ENCODE data around the gene PTMA.
"Not testable (repeated sequence)": the region's sequence is repeated elsewhere in the genome, so short reads cannot be mapped to it uniquely, and the experiment has no call there.

PTMA gene

DNA sequence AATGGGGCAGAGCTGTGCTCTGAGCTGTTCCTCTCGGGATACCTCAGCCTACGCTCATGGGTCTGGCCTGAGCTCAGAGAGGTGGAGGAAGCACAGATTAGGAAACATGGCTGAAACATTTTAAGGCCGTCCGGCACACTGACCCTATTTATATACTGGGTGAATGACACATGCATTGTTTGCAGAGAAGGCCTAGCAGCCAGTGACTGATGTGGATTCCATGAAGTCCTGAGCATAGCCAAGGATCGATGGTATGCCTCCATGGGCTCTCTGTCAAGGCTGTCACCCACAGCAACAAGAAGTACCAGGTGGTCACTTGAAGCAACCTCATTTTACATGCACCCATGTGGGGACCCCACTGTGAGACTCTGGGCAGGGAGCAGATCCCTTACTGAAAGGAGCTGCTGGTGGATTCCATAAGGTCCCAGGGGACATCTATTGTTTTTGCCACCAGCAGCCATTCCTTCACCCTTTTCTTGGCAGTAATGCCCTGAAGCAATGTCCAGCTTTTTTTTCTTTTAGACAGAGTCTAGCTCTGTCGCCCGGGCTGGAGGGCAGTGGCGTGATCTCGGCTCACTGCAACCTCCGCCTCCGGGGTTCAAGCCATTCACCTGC, 8.4 kb downstream of the PTMA start:
- DNase-seq (ENCODE audit: low spot score) = no peak

DNA sequence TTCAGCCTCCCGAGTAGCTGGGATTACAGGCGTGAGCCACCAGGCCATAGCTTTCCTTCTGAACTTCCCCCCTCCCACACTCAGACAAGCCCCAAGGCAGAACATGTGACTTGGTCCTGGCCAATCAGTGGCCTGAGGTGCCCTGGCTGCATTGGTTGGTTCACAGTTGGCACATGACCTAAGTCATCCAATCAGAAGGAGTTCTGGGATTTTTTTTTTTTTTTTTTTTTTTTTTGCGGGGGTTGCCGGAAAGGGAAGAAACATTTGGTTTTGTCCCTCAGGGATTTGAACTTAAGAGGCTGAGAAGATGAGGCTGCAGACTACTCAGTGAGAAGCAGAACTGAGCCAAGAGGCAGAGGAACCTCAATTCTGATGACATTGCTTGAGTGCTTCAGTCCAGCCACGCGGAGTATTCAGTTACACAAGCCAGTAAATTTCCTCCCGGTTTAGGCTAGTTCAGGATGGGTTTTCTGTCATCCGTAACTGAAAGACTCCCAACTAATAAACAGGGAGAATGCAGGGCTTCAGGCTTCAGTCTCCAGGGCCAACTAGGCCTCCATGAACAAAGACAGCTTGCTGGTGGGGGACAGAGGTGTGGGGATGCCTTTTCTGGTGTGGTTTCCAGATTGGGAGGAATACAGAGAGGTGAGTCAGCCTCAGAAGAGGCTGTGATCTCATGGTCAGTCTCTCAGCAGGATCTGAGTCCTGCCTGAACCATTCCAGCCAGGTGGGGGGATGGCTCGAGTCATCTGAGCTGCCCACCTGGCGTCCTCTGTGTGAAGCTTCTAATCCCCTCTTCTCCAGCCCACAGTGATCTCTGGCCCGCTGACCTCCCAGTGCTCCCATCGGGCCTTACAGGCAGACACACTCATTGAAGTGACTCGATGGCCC, 9.2 kb downstream of the PTMA start:
- DNase-seq (ENCODE audit: low spot score) = no peak

DNA sequence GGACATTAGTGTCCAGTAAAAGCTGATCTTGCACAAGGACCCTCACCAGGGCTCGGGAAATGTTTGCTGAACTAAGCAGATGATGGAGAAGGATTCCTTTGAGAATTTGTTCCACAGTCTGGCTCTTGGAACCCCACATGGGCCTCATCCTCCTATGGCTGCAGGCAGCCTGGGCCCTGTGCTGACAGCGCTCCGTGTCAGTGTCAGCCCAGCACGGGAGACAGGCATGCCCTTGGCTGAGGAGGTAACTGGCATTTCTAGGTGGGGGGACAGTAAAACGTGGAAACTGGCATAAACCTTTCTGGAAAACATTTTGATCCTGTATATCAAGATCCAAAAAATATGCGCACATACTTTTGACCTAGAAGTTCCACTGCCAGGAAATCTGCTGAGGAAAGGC, 10.5 kb downstream of the PTMA start:
- no peak for DNase-seq (ENCODE audit: low spot score)

DNA sequence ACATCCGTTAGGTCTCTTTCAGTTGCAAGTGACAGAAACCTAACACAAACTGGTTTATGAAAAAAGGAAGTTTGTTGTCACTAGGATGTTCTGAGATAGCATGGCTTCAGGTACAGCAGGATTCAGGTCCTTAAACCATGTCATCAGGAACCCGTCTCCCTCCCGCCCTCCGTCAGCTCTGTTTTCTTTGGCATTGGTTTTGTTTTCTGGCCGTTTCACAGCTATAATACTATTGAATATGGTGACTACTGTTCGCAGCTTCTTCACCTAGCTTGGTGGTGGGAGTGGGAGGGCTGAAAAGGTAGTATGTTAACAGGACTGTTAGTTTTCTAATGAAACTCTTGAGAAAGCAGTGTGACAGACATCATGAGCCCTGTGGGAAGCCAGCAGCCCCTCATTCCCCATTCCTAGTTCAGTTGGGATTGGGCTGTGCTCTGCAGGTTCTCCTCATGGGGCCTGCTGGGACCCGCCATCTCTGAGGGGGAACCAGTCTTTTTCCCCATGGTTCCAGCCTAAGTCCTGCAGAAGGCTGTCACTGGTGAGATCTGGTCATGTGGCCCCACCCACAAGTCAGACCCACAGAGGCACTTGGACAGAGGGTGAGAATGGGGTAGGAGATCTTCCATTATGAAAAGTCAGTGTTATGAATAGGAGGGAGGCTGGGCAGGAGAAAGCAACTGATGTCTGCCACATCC, 12.1 kb downstream of the PTMA start:
- no peak for DNase-seq (ENCODE audit: low spot score)

DNA sequence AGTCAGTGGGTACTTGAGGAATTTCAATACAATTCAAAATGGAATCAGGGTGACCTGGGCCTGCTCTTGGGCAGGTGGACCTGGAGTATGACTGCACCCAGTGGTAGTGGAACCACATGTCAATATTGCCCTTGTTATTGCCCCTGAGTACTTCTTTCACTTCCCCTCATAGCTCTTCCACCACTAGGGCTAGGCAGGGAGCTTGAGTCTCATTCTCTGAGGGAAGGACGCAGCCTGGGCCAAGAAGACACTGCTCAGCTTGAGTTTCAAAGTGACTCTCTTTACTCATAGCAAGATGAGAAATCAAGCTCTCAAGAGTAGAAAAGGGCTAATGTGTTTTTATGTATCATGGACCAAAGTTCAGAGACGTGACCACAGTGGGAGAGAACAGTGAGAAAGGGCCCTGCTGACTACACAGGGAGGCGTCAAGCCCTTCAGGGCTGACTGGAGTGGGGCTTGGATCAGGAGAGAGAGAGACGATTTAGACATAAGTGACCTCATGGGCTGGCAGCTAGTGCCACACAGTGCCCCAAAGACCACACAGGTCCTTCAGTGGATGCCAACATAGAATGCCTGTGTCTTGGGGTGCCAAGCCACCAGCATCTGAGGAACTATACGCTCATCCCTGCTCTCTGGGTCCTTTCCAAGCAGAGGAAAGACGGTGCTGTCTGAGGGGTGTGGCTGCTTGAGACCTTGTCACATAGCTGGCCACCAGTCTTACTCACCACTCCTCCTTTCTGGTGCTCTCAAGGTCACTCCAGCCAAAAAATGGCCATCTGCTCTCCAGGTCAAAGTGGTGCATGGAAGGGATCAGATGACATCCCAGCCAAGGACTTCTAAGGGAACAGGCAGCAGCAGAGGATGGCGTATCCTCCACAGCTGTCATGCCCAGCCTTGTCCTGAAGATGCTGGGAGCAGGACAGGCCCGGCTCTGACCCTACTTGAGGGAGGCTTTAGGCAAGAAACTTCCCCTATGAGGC, 13.0 kb downstream of the PTMA start:
- DNase-seq (ENCODE audit: low spot score) = no peak

DNA sequence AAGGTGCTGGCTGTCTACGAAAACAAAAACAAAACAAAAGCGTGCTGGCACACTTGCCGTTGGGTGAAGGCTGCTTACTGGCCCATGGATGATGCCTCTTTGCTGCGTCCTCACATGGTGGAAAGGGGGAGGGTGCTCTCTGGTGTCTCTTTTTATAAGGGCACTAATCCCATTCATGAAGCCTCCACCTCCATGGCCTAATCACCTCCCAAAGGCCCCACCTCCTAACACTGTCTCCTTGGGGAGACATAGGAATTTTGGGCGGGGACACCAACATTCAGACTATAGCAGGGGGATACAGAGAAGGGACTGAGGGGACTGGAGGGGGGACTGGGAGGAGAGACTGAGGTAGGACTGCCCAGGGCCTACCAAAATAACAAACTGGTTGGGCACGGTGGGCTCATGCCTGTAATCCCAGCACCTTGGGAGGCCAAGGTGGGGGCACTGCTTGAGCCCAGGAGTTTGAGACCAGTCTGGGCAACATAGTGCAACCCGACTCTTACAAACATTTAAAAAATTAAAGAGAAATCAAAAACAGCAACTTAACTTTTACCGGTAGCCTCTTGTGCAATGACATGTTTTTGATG, 14.5 kb downstream of the PTMA start:
- DNase-seq (ENCODE audit: low spot score) = no peak

DNA sequence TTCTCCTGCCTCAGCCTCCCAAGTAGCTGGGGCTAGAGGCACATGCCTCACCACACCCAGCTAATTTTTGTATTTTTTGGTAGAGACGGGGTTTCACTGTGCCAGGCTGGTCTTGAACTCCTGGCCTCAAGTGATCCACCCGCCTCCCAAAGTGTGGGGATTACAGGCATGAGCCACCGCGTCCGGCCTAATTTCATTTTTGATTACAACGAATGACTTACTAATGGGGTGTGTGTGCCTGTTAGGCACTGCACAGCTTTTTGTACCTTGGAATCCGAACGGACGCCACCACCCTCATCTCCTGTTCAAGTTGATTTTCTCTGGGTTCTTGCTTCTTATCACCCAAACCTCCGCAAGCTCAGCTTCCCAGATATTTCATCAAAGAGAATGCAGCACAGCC, 17.2 kb downstream of the PTMA start:
- DNase-seq (ENCODE audit: low spot score) = no peak

DNA sequence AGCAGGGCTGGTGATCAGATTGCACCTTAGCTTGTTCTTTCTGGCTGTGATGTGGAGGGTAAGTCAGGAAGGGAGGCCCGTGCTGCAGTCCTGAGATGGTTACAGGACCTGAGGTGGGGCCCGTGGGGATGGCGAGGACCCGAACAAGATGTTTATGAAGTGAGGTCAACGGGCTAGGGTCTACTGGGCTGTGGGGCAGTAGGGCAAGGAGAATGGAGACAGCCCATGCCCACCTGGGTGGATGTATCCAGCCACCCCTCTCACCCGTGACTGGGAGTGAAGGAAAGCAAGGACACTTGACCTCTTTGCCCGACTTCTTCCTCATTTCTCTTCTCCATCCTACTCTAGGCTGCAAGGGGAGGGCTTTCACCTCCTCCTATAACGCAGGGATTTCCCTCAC, 18.0 kb downstream of the PTMA start:
- DNase-seq (ENCODE audit: low spot score) = no peak

DNA sequence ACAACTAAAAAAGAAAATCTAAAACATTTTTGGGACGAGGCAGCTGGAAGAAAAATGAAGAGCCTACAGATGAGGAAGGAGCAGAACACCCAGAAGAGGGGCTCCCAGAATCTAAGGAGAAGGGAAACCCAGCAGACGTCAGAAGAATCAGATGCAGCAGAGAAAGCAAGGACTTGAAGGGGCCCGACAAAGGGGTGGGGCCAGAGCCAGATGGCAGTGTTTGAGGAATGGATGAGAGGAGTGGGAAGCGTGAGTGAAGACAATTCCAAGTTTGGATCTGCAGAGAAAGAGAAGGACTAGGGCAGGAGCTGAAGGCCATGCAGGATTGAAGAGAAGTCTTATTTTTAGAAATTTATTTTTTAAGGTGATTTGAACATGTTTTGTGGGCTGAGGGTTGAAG, 19.3 kb downstream of the PTMA start:
- DNase-seq (ENCODE audit: low spot score) = no peak

DNA sequence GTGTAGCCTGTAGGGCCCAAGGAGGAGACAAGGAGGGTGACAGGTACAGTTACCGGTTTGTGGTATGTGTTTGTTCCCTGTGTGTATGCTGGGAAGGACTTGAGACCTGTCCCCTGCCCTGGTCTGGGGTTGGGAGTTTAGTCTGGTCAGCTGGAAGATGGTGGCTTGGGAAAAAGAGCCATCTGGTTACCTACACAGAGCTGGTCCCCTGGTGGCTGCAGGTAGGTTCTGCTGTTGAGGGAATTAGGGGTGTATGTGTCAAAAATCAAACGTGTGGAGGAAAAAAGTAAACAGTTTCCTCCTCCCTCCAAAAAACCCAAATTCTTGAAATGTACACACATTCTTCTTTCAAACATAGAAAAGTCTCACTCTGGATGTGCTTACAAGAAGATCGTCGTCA, 24.3 kb downstream of the PTMA start:
- no peak for DNase-seq (ENCODE audit: low spot score)

DNA sequence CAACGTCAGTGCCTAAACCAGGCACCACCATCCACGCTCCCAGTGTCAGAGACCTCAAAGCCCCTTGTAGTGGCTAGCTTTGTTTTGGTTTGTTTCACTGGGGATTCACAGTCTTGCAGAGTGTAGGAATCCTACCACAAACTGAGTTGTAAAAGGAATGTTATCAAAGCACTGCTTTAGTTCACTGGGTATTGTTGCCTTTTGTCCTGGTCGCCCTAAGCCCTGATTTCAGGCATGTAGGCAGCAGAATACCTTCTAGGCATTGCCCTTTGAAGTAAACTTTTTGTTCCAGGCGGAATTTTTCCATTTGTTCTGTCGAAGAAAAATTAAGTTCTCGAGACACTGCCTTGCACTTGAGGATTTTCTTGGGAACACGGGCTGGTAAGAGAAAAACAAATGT, 29.4 kb downstream of the PTMA start:
- no peak for DNase-seq (ENCODE audit: low spot score)

DNA sequence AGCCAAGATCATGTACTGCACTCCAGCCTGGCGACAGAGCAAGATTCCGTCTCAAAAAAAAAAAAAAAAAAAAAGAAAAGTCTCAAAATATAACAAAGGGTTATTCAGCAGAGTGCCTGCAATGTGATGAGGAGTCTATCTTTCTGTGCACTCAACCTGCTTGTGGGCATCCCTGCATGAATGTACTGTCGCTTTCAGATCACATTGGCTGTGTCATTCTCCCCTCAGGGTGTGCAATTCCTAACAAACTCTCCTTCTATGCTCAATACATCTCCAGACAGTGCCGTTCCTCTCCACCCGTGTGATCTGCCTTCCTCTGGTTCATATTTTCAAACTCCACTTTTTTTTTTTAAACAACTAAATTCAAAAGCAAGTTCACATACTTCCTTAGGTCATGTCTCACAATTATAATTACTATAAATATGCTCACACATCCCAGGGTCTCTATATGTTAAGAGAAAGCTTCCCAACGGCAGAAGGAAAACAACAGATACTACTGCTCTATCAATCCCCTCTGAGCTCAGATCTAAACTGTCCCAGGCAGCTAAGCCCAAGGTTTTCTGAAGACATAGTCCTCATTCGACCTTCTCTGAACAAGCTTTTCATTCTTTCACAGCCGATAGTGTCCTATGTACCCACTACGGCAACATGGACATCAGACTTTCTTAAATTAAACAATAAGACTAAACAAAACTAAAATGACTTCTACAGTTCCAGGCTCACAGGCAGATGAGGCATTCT, 35.2 kb downstream of the PTMA start:
- DNase-seq (ENCODE audit: low spot score) = no peak

DNA sequence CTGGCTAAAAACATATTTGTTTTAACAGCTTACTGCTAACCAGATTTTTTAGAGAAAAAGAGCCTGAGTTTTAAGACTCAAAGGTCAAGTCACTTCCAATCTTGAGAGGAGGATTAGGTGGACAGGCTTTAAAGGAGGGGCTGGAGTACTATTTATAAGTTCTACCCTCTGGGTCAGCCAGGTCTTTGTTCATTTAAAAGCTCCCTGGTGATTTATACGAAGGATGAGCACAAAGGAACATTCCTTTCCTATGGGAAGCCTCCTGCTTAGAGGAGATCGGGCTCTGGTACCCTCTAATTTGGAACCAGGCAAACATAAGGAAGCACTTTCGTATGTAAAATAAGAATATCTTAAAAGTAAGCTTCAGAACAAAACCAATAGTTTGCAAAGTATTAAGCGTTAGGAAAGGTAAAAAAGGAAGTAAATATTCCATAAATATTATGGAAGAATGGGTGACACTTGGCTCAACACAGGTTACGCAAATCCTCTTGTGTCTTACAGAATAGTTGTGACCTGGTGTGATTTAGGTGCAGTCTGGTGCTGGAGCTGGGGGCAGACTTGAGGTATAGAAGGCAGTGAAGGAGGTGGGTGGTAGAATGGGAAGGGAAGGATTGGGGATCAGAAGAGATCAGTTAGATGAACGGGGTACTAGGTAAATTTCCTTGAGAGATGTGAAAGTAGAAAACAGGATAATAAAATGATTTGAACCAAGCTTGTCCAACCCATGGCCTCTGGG, 37.1 kb downstream of the PTMA start:
- DNase-seq (ENCODE audit: low spot score) = no peak

DNA sequence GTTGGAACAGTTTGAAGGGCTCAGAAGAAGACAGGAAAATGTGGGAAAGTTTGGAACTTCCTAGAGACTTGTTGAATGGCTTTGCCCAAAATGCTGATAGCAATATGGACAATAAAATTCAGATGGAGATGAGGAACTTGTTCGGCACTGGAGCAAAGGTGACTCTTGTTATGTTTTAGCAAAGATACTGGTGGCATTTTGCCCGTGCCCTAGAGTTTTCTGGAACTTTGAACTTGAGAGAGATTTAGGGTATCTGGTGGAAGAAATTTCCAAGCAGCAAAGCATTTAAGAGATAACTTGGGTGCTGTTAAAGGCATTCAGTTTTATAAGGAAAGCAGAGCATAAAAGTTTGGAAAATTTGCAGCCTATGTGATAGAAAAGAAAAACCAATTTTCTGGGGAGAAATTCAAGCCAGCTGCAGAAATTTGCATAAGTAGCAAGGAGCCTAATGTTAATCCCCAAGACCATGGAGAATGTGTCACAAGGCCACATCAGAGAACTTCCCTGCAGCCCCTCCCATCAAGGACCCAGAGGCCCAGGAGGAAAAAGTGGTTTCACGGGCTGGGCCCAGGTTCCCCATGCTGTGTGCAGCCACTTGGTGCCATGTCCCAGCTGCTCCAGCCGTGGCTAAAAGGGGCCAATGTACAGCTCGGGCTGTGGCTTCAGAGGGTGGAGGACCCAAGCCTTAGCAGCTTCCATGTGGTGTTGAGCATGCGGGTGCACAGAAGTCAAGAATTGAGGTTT, 40.0 kb downstream of the PTMA start:
- not testable (repeated sequence) for DNase-seq (ENCODE audit: low spot score)

DNA sequence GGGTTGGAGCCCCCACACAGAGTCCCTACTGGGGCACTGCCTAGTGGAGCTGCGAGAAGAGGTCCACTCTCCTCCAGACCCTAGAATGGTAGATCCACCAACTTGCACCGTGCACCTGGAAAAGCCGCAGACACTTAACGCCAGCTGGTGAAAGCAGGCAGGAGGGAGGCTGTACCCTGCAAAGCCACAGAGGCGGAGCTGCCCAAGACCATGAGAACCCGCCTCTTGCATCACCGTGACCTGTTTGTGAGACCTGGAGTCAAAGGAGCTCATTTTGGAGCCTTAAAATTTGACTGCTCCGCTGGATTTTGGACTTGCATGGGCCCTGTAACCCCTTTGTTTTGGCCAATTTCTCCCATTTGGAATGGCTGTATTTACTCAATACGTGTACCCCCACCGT, 40.7 kb downstream of the PTMA start:
- DNase-seq (ENCODE audit: low spot score) = not testable (repeated sequence)

DNA sequence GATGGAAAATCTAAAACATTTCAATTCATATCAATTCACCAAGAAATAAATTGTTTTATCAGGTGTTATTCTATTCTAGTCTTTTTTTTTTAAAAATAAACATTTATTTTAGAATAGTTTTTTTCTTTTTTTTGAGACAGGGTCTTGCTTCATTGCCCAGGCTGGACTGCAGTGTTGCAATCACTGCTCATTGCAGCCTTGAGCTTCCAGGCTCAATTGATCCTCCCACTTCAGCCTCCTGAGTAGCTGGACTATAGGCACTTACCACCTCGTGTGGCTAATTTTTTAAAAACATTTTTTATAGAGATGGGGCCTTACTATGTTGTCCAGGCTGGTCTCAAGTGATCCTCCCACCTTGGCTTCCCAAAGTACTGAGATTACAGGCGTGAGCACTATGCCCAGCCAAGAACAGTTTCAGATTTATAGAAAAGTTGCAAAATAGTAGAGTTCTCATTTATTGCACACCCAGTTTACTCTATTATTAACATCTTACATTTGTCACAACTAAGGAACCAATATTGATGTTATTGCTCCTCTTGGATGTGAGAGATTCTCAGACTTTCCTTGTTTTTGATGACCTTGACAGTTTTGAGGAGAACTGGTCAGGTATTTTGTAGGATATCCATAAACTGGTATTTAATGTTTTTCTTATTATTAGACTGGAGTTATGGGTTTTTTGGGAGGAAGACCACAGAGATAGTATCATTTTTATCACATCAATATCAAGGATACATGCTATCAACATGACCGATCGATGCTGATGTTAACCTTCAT, 42.9 kb downstream of the PTMA start:
- DNase-seq (ENCODE audit: low spot score) = no peak

DNA sequence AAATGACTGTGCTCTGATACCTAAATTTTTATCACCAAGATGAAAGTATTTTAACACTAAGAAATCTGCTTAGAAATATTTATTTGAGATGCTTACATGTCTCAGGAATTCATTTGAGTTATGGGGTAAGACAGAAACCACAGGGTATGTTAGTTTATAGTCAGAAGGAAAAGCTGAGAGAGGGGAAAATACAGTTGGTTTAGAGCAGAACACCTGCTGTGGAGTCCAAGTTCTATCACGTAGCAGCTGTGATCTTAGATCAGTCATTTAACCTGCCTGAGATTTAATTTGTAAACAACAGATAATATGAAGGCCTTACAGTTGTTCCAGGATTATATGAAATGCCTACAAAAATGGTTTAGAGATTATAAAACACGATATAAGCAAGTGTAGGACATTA, 43.7 kb downstream of the PTMA start:
- no peak for DNase-seq (ENCODE audit: low spot score)

DNA sequence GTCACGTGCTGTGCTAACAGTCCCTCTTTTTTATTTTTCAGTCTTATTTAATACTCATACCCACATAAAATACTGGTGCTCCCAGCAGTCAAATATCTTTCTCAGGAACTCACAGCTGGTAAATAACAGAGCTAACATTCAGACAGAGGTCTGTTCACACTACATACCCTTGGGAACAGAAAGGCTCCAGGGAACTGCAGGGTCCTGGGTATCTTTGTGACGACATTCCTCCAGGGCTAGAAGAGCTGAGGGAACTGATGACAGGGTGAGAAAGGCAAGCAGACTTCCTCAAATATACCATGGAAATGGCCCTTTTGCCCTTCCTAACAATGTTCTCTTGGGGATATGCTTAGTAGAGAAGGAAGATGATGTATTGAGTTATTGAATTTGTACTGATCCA, 53.4 kb downstream of the PTMA start:
- no peak for DNase-seq (ENCODE audit: low spot score)

Measured in LoVo (cell line).